NCI-H1092 treated with DMSO at 0.1 percent for 48 hours (cell line): ENCODE measurements around the gene EBF3.

ENCODE experiments used
- DNase-seq: peaks from one replicate; lab custom pipeline; 2025; lab: John Stamatoyannopoulos, UW

Gene EBF3

GRCh38 chr10:129869596-129870473, 94.2 kb downstream of the EBF3 start:
- DNase-seq = peak; percentile 68

- no peak for DNase-seq
Measured at GRCh38 chr10:129868449-129869035, 95.5 kb downstream of the EBF3 start.

- DNase-seq = no peak
Measured at GRCh38 chr10:129867631-129868179, 96.4 kb downstream of the EBF3 start.

GRCh38 chr10:129866894-129867293, 97.2 kb downstream of the EBF3 start:
- no peak for DNase-seq

- no peak for DNase-seq
Measured at GRCh38 chr10:129865960-129866359, 98.1 kb downstream of the EBF3 start.

GRCh38 chr10:129865413-129865812, 98.7 kb downstream of the EBF3 start:
- DNase-seq = no peak

GRCh38 chr10:129864601-129865126, 99.4 kb downstream of the EBF3 start:
- no peak for DNase-seq

GRCh38 chr10:129864082-129864481, 100.0 kb downstream of the EBF3 start:
- no peak for DNase-seq

- DNase-seq = no peak
Measured at GRCh38 chr10:129863201-129863663, 100.8 kb downstream of the EBF3 start.

GRCh38 chr10:129861776-129862531, 102.1 kb downstream of the EBF3 start:
- DNase-seq = peak; percentile 77

GRCh38 chr10:129860396-129860795, 103.7 kb downstream of the EBF3 start:
- DNase-seq = no peak

GRCh38 chr10:129859536-129859935, 104.5 kb downstream of the EBF3 start:
- DNase-seq = no peak

GRCh38 chr10:129857242-129857960, 106.7 kb downstream of the EBF3 start:
- DNase-seq = no peak

- DNase-seq = no peak
Measured at GRCh38 chr10:129855836-129856563, 108.1 kb downstream of the EBF3 start.

- no peak for DNase-seq
Measured at GRCh38 chr10:129854796-129855705, 109.0 kb downstream of the EBF3 start.

- no peak for DNase-seq
Measured at GRCh38 chr10:129854158-129854557, 109.9 kb downstream of the EBF3 start.

GRCh38 chr10:129853562-129853903, 110.5 kb downstream of the EBF3 start:
- DNase-seq = no peak

GRCh38 chr10:129852829-129853561, 111.1 kb downstream of the EBF3 start:
- DNase-seq = peak; percentile 17
